Fibroblast of the aortic adventitia (primary cell): ENCODE results near the gene ZFP62. TPM values are rescaled to one million over a fixed set of nuclear protein-coding genes. Genes with fewer than 3 reads are reported as not detected.

Source experiments
- DNase-seq: peaks from one replicate; pipeline ENCODE4 v3.0.0-alpha.2; 2010; ENCODE audit warnings: low read depth
- H3K4me3 ChIP-seq: 2 replicates; pipeline ENCODE4 v1.5.1; 2011; ENCODE audit warnings: low read depth, mild to moderate bottlenecking, control low read depth, low read length, moderate library complexity
- total RNA-seq: library from RNA; depleted of rRNA; stranded (reverse); fragments of >200 nt; gene quantifications from 2 replicates; pipeline ENCODE4 v1.2.3, GENCODE V29; 2012; ENCODE audit warnings: low replicate concordance
- TF ChIP-seq, protein P1 (sequence below): IDR thresholded peaks from 2 replicates; pipeline ENCODE4 v1.5.1; 2011; ENCODE audit warnings: mild to moderate bottlenecking, low read length, control low read depth, inconsistent platforms; ENCODE audit not compliant: insufficient read depth

Gene ZFP62
- total RNA-seq, 1 donor = 19.4 TPM

DNA sequence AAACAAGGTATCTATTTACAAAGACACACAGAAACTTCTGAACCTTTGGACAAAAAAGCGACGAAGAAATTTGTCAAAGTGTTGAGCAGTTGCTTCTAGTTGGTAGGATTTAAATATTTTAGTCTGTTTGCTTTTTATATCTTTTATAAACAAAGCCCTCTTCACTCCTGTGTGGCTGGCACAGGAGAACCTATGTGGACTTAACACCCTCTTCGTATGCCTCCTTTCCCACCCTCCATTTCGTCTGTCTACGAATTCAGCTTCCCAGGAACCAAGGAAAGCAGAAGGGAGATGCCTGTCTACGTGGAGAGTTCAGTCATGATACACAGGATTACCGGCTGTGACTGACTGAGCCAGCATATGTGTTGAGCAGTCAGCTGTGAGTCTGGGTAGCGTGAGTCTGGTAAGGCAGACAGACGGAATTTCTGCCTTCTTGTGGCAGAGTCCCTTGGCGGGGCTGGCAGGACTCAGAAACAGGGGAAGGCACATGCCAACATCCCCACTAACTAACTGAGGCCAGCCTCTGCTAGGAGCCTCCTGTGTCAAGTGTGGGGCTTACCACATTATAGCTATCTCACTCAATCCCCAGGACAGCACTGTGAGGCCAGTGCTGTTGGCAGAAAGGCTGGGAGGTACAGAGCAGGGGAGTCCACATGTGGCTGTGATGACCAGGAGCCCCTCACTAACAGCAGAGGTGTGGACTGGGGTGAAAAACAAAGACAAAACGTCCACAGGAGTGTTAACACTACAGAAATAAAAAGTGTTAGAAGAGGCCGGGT is 13.9 kb upstream of the ZFP62 start:
- no peak overlapping the region for H3K4me3 ChIP-seq
- TF ChIP-seq, protein P1, sequence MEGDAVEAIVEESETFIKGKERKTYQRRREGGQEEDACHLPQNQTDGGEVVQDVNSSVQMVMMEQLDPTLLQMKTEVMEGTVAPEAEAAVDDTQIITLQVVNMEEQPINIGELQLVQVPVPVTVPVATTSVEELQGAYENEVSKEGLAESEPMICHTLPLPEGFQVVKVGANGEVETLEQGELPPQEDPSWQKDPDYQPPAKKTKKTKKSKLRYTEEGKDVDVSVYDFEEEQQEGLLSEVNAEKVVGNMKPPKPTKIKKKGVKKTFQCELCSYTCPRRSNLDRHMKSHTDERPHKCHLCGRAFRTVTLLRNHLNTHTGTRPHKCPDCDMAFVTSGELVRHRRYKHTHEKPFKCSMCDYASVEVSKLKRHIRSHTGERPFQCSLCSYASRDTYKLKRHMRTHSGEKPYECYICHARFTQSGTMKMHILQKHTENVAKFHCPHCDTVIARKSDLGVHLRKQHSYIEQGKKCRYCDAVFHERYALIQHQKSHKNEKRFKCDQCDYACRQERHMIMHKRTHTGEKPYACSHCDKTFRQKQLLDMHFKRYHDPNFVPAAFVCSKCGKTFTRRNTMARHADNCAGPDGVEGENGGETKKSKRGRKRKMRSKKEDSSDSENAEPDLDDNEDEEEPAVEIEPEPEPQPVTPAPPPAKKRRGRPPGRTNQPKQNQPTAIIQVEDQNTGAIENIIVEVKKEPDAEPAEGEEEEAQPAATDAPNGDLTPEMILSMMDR = no peak
- no peak for DNase-seq

DNA sequence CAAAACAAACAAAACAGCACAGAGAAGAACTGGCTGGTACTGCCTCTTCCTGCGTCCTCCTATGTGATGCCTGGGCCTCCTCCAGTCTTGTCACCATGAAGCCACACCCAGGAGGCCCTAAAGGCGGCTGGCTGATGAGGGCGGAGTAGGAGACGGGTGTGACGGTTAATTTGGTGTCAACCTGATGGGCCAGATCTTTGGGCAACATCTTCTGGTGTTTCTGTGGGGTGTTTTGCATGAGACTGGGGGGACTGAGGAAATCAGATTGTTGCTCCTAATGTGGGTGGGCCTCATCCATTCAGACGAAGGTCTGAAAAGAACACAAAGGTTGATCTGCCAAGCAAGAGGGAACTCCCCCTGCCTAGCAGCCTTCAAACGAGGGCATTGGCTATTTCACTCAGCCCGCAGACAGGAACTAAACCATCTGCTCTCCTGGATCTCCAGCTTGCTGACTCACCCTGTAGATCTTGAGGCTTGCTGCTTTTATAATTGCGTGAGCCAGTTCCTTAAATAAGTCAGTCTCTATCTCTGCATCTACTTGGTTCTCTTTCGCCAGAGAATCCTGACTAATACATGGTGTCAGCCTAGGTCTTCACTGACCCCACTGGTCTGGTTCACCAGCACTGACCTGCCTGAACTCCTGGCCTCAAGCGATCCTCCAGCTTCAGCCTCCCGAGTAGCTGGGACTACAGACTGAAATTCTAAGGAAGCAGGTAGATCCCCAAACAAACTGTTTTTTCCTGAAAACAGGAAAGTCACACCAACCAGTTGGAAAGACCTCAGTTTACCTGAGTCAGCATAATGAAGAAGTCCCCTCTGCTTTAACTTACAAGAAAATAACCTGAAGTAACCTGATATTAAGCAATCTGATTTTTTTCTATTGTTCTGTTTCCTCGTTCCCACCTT is 12.8 kb upstream of the ZFP62 start:
- no peak overlapping the region for H3K4me3 ChIP-seq
- peak; percentile 29 for DNase-seq
- TF ChIP-seq, protein P1 = no peak

GRCh38 chr5:180872419-180872818 is 11.3 kb upstream of the ZFP62 start:
- H3K4me3 ChIP-seq = no peak overlapping the region
- DNase-seq = no peak
- TF ChIP-seq, protein P1 = no peak

DNA sequence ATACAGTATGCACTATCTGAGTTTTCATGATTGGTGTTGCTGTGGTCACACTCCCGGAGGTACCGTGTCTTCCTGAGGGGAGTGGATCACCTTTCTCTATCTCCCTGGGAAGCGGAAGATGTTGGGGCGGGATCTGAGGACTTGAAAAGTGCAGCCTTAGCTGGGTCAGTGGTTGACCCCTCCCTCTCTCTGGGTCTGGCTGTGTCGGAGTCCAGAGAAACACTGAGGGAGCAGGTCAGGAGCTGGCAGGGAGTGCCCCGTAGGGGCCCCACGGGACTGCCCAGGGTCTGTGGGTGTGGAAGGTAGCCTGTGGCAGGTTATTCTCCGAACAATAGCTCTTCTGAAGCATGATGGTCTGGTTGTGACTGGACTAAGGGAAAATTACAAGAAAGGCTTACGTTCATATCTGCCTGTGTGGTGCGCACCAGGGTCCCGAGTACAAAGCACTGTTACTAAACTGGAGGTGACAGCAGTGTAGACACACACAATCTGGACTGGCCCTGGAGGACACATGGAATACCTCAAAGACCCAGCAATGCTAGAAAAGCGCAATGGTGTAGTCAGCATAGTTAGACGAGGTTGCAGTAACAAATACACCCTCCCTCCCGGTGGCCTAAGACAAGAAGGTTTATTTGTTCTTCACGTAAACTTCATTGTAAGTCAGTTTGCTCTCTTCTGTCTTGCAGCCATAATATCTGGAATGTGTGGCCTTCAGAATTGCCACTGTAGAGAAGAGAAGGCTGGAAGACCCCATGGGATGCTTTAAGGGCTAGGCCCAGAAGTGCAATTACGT is 9.4 kb upstream of the ZFP62 start:
- no peak for DNase-seq
- TF ChIP-seq, protein P1 = no peak
- H3K4me3 ChIP-seq = no peak overlapping the region

DNA sequence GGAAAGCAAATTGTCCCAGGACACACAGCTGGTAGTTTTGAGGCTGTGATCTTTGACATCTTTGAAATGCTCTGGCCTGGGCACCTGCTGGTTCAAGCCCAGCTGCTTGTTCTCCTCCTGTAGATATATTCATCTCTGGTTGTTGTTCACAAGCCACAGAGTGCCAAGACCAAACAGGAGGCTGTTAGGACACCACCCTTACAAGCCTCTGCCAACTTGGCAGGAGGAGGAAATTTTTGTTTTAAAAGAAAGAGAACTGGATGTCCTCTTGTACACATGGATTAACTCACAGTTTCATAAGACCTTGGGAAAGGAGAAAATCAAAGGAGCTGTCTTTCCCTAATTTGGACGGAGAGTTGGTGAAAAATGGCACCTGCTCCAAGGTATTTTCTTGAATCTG is 8.5 kb upstream of the ZFP62 start:
- TF ChIP-seq, protein P1 = no peak
- no peak overlapping the region for H3K4me3 ChIP-seq
- peak; percentile 39 for DNase-seq

- TF ChIP-seq, protein P1 = peak; percentile 89
- no peak overlapping the region for H3K4me3 ChIP-seq
- peak; percentile 77 for DNase-seq
Measured at GRCh38 chr5:180868960-180869359, 7.9 kb upstream of the ZFP62 start.
